Right renal cortex interstitium (tissue), 3 donors: Measurements from ENCODE around the gene C14orf180. TPM values are rescaled to one million over a fixed set of nuclear protein-coding genes. Genes with fewer than 3 reads are reported as not detected.

Experiments
- DNase-seq, 3 donors: peaks; one replicate each; pipeline ENCODE4 v3.0.0-alpha.2; 2013; ENCODE audit warnings: low read depth in 3 of 3, low spot score in 2 of 3
- polyA plus RNA-seq, 3 donors: library from polyadenylated mRNA; unstranded; fragments of 120-200 nt; gene quantifications; one replicate each; pipeline ENCODE4 v1.2.1, GENCODE V29; 2013; ENCODE audit not compliant: insufficient read length in 3 of 3

Gene C14orf180
- polyA plus RNA-seq = under 1 TPM in 2 of 3 donors, not detected in 1; 0.07 to 0.11 TPM

- no peak for DNase-seq
These were observed at the start of gene C14orf180 for GRCh38 chr14:104579507-104579906. Gene C14orf180, plus strand, starts transcription at chr14:104579764. Its CDS starts 6,667 bp downstream, at chr14:104586431.

- DNase-seq = no peak
These were observed 48.9 kb upstream of the C14orf180 start for GRCh38 chr14:104530646-104531045.

- no peak for DNase-seq
These were observed 48.0 kb upstream of the C14orf180 start for GRCh38 chr14:104531421-104532190.

- no peak for DNase-seq
These were observed 47.4 kb upstream of the C14orf180 start for GRCh38 chr14:104532191-104532555.

- no peak for DNase-seq
These were observed 45.5 kb upstream of the C14orf180 start for GRCh38 chr14:104534036-104534435.

GRCh38 chr14:104536942-104537612 is 42.5 kb upstream of the C14orf180 start:
- DNase-seq = no peak

- no peak for DNase-seq
These were observed 42.0 kb upstream of the C14orf180 start for GRCh38 chr14:104537613-104537988.

GRCh38 chr14:104541905-104542465 is 37.6 kb upstream of the C14orf180 start:
- DNase-seq = no peak

GRCh38 chr14:104542871-104543830 is 36.4 kb upstream of the C14orf180 start:
- no peak for DNase-seq

GRCh38 chr14:104544362-104544961 is 35.1 kb upstream of the C14orf180 start:
- no peak for DNase-seq

GRCh38 chr14:104545151-104545941 is 34.2 kb upstream of the C14orf180 start:
- DNase-seq = no peak

- no peak for DNase-seq
These were observed 33.5 kb upstream of the C14orf180 start for GRCh38 chr14:104545942-104546501.

- DNase-seq = no peak
These were observed 32.8 kb upstream of the C14orf180 start for GRCh38 chr14:104546591-104547309.

- DNase-seq = no peak
These were observed 32.1 kb upstream of the C14orf180 start for GRCh38 chr14:104547310-104547997.

- no peak for DNase-seq
These were observed 31.4 kb upstream of the C14orf180 start for GRCh38 chr14:104547998-104548700.

- DNase-seq = no peak
These were observed 30.6 kb upstream of the C14orf180 start for GRCh38 chr14:104548802-104549535.
